MM.1S (cell line): ENCODE data around the gene PCED1B.

Experiments
- DNase-seq: peaks from one replicate; pipeline ENCODE4 v3.0.0-alpha.2; 2015
- H2AFZ ChIP-seq: fragments of 300-600 bp; sonication (generic); 2 replicates; pipeline ENCODE4 v1.6.0; 2016; ENCODE audit warnings: antibody characterized with exemption, low read length
- H3F3A ChIP-seq: fragments of 300-600 bp; sonication (generic); 2 replicates; pipeline ENCODE4 v1.6.1; 2016; ENCODE audit warnings: mild to moderate bottlenecking, antibody characterized with exemption, low read length, moderate library complexity, mixed read lengths; ENCODE audit not compliant: insufficient read depth
- H3K27ac ChIP-seq: fragments of 300-600 bp; sonication (generic); 2 replicates; pipeline ENCODE4 v1.5.1; 2016; ENCODE audit warnings: mild to moderate bottlenecking, low read length
- H3K27me3 ChIP-seq: fragments of 300-600 bp; sonication (generic); replicated peaks from 2 replicates; pipeline ENCODE4 v1.6.0; 2016; ENCODE audit warnings: low read length; ENCODE audit not compliant: insufficient read depth
- H3K36me3 ChIP-seq: fragments of 300-600 bp; sonication (generic); replicated peaks from 2 replicates; pipeline ENCODE4 v1.6.1; 2016; ENCODE audit warnings: mild to moderate bottlenecking, low read length, mixed read lengths; ENCODE audit not compliant: insufficient read depth
- H3K4me1 ChIP-seq: fragments of 300-600 bp; sonication (generic); 2 replicates; pipeline ENCODE4 v1.6.1; 2016; ENCODE audit warnings: low read length, mixed read lengths
- H3K4me2 ChIP-seq: fragments of 300-600 bp; sonication (generic); 2 replicates; pipeline ENCODE4 v1.6.0; 2016; ENCODE audit warnings: low read depth, low read length
- H3K4me3 ChIP-seq: fragments of 300-600 bp; sonication (generic); 2 replicates; pipeline ENCODE4 v1.5.1; 2016; ENCODE audit warnings: low read length, mixed read lengths
- H3K79me2 ChIP-seq: fragments of 300-600 bp; sonication (generic); 2 replicates; pipeline ENCODE4 v1.6.1; 2016; ENCODE audit warnings: mixed run types, low read length, mixed read lengths
- H3K9ac ChIP-seq: fragments of 300-600 bp; sonication (generic); 2 replicates; pipeline ENCODE4 v1.6.1; 2016; ENCODE audit warnings: low read length, mixed read lengths
- H3K9me2 ChIP-seq: fragments of 300-600 bp; sonication (generic); replicated peaks from 2 replicates; pipeline ENCODE4 v1.6.1; 2016; ENCODE audit warnings: mild to moderate bottlenecking, low read length, mixed read lengths; ENCODE audit not compliant: insufficient read depth
- H3K9me3 ChIP-seq: fragments of 300-600 bp; sonication (generic); replicated peaks from 2 replicates; pipeline ENCODE4 v1.6.1; 2016; ENCODE audit warnings: mild to moderate bottlenecking, low read length, mixed read lengths; ENCODE audit not compliant: insufficient read depth
- H4K20me1 ChIP-seq: fragments of 300-600 bp; sonication (generic); 2 replicates; pipeline ENCODE4 v1.6.1; 2016; ENCODE audit warnings: mild to moderate bottlenecking, low read length, moderate library complexity, mixed read lengths; ENCODE audit not compliant: insufficient read depth
- EZH2 ChIP-seq: fragments of 300-600 bp; sonication (generic); optimal IDR thresholded peaks from 2 replicates; pipeline ENCODE3; 2017; ENCODE audit warnings: low read depth, mild to moderate bottlenecking, antibody characterized with exemption, low read length, mixed read lengths
- EZH2phosphoT487 ChIP-seq: fragments of 300-600 bp; sonication (generic); IDR thresholded peaks from 2 replicates; pipeline ENCODE4 v1.6.1; 2018; ENCODE audit warnings: antibody characterized with exemption, low read length
- TF ChIP-seq, protein P1 (sequence below): fragments of 300-600 bp; sonication (generic); IDR thresholded peaks from 2 replicates; pipeline ENCODE4 v1.5.1; 2016; ENCODE audit warnings: antibody characterized with exemption, low read length, mixed read lengths

PCED1B gene

GRCh38 chr12:47282206-47282605 is 202.8 kb downstream of the PCED1B start:
- no peak overlapping the region for H3K4me3 ChIP-seq
- peaks cover 9% of the 10 kb centered on the region for H3K4me1 ChIP-seq
- no peak overlapping the region for H2AFZ ChIP-seq
- H3K27me3 ChIP-seq = no peaks in the 10 kb centered on the region
- no peak for DNase-seq
- H3K27ac ChIP-seq = no peak overlapping the region
- no peak overlapping the region for H3K9ac ChIP-seq
- H3K79me2 ChIP-seq = no peaks in the 10 kb centered on the region
- no peaks in the 10 kb centered on the region for H3K9me3 ChIP-seq
- H3K36me3 ChIP-seq = no peaks in the 10 kb centered on the region
- H3F3A ChIP-seq = 0 out of 2 replicates have a peak, but pooled peaks cover 2% of the 10 kb centered on the region
- H4K20me1 ChIP-seq = no peaks in the 10 kb centered on the region
- no peaks in the 10 kb centered on the region for H3K9me2 ChIP-seq
- no peak for TF ChIP-seq EZH2
- TF ChIP-seq EZH2phosphoT487 = no peak
- TF ChIP-seq, protein P1, sequence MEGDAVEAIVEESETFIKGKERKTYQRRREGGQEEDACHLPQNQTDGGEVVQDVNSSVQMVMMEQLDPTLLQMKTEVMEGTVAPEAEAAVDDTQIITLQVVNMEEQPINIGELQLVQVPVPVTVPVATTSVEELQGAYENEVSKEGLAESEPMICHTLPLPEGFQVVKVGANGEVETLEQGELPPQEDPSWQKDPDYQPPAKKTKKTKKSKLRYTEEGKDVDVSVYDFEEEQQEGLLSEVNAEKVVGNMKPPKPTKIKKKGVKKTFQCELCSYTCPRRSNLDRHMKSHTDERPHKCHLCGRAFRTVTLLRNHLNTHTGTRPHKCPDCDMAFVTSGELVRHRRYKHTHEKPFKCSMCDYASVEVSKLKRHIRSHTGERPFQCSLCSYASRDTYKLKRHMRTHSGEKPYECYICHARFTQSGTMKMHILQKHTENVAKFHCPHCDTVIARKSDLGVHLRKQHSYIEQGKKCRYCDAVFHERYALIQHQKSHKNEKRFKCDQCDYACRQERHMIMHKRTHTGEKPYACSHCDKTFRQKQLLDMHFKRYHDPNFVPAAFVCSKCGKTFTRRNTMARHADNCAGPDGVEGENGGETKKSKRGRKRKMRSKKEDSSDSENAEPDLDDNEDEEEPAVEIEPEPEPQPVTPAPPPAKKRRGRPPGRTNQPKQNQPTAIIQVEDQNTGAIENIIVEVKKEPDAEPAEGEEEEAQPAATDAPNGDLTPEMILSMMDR = no peak
- no peak overlapping the region for H3K4me2 ChIP-seq
